ENCODE data around the gene MSRB3.

- no peak for TF ChIP-seq CTCF (IDR thresholded peaks at IDR 0.05; ENCODE audit: insufficient read depth, low read length, poor library complexity, severe bottlenecking)
- TF ChIP-seq EZH2phosphoT487 (conservative IDR thresholded peaks at IDR 0.05; ENCODE audit: low read length): no peak
Observed at GRCh38 chr12:65420941-65421340, 142.5 kb downstream of the MSRB3 start.
